Measurements from ENCODE around the gene SETBP1.

DNA sequence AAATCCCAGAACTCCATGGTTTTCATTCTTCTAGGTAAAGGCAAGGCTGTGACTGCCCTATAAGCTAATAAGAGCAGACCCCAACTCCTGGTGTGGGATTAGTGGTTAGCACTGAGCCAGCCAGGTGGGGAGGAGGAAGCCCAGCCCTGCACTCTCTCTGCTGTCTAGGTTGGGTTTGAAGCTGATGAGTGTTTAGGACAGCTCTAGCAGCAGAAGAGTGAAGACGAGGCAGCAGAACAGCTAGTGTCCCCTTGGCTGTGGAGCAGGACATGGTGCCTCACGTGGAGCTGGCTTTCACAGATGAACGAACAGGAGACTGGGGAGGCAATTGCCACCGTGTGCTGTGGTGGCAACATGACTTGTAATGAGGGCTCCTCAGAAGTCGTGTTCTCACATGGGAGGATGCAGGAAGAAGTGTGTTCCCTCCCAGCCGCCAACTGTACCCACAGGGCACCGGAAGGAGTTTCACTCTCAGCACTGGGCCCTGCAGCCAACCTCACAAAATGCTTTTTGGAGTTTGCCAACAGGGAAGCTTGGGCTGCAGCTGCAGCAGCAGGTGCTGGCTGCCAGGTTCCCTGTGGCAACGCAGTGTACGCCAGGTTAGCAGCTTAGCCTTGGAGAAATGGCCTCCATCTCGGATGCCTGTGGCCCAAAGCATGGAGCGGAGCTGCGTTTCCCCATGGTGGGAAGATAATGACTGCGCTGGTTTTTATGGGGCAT lies 328.2 kb downstream of the SETBP1 start:
- TF ChIP-seq, protein P1, sequence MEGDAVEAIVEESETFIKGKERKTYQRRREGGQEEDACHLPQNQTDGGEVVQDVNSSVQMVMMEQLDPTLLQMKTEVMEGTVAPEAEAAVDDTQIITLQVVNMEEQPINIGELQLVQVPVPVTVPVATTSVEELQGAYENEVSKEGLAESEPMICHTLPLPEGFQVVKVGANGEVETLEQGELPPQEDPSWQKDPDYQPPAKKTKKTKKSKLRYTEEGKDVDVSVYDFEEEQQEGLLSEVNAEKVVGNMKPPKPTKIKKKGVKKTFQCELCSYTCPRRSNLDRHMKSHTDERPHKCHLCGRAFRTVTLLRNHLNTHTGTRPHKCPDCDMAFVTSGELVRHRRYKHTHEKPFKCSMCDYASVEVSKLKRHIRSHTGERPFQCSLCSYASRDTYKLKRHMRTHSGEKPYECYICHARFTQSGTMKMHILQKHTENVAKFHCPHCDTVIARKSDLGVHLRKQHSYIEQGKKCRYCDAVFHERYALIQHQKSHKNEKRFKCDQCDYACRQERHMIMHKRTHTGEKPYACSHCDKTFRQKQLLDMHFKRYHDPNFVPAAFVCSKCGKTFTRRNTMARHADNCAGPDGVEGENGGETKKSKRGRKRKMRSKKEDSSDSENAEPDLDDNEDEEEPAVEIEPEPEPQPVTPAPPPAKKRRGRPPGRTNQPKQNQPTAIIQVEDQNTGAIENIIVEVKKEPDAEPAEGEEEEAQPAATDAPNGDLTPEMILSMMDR (IDR thresholded peaks at IDR 0.05; ENCODE audit: low read length), result no peak
- TF ChIP-seq EZH2 (IDR thresholded peaks at IDR 0.05; ENCODE audit: borderline replicate concordance, low read length), result no peak
